Measurements from ENCODE around the gene SREBF2. TPM values are rescaled to one million over a fixed set of nuclear protein-coding genes. Genes with fewer than 3 reads are reported as not detected.
A peak's percentile ranks its signal among the peaks of the same experiment; 100 is the strongest.

Gene SREBF2
- total and polyA plus RNA-seq, 9 of the 15 experiments (the other 6 are each of a cell fraction or from before 2014, with no cell fraction given) = 1.1 to 84.2 (median 26.9) TPM

GRCh38 chr22:41831383-41831782 lies 1.5 kb upstream of the SREBF2 start:
- H3K9ac ChIP-seq (ENCODE audit: insufficient read depth in 1 of 2, low read depth in 2 of 2, low read length in 2 of 2) = peak overlapping the region in 1 of 2 experiments; percentile 93; a peak in 1 of 4 replicates
- H3K79me2 ChIP-seq (ENCODE audit: control insufficient read depth, insufficient read depth, low read length) = peaks cover 39% of the 10 kb centered on the region
- H3K4me2 ChIP-seq (ENCODE audit: insufficient read depth, low read length) = 0 out of 2 replicates have a peak overlapping the region, but pooled peaks have one; percentile 86
- intact Hi-C loops (cut with micrococcal nuclease) = no loop called here
- TF ChIP-seq VEZF1 (CRISPR knock-in tag; IDR thresholded peaks at IDR 0.05) (no peak), MED1 (CRISPR knock-in tag; IDR thresholded peaks at IDR 0.05; ENCODE audit: borderline replicate concordance) (no peak), HDAC6 (IDR thresholded peaks at IDR 0.05; ENCODE audit: low read depth, low read length) (no peak)
- TF ChIP-seq, protein P1, sequence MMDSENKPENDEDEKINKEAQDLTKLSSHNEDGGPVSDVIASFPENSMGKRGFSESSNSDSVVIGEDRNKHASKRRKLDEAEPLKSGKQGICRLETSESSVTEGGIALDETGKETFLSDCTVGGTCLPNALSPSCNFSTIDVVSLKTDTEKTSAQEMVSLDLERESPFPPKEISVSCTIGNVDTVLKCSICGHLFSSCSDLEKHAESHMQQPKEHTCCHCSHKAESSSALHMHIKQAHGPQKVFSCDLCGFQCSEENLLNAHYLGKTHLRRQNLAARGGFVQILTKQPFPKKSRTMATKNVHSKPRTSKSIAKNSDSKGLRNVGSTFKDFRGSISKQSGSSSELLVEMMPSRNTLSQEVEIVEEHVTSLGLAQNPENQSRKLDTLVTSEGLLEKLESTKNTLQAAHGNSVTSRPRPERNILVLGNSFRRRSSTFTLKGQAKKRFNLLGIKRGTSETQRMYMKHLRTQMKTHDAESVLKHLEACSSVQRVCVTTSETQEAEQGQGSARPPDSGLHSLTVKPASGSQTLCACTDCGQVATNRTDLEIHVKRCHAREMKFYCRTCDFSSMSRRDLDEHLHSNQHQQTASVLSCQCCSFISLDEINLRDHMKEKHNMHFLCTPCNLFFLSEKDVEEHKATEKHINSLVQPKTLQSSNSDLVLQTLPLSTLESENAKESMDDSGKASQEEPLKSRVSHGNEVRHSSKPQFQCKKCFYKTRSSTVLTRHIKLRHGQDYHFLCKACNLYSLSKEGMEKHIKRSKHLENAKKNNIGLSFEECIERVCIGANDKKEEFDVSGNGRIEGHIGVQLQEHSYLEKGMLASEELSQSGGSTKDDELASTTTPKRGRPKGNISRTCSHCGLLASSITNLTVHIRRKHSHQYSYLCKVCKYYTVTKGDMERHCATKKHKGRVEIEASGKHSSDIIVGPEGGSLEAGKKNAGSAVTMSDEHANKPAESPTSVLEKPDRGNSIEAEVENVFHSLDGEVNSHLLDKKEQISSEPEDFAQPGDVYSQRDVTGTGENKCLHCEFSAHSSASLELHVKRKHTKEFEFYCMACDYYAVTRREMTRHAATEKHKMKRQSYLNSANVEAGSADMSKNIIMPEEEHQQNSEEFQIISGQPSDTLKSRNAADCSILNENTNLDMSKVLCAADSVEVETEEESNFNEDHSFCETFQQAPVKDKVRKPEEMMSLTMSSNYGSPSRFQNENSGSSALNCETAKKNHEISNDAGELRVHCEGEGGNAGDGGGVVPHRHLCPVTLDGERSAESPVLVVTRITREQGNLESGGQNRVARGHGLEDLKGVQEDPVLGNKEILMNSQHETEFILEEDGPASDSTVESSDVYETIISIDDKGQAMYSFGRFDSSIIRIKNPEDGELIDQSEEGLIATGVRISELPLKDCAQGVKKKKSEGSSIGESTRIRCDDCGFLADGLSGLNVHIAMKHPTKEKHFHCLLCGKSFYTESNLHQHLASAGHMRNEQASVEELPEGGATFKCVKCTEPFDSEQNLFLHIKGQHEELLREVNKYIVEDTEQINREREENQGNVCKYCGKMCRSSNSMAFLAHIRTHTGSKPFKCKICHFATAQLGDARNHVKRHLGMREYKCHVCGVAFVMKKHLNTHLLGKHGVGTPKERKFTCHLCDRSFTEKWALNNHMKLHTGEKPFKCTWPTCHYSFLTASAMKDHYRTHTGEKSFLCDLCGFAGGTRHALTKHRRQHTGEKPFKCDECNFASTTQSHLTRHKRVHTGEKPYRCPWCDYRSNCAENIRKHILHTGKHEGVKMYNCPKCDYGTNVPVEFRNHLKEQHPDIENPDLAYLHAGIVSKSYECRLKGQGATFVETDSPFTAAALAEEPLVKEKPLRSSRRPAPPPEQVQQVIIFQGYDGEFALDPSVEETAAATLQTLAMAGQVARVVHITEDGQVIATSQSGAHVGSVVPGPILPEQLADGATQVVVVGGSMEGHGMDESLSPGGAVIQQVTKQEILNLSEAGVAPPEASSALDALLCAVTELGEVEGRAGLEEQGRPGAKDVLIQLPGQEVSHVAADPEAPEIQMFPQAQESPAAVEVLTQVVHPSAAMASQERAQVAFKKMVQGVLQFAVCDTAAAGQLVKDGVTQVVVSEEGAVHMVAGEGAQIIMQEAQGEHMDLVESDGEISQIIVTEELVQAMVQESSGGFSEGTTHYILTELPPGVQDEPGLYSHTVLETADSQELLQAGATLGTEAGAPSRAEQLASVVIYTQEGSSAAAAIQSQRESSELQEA (IDR thresholded peaks at IDR 0.05; ENCODE audit: low read depth) = no peak
- no peaks in the 10 kb centered on the region for H4K20me1 ChIP-seq (replicated peaks; ENCODE audit: control insufficient read depth, insufficient read depth, low read length)
- H3K9me3 ChIP-seq (replicated peaks; ENCODE audit: control insufficient read depth, insufficient read depth, low read depth, low read length) = no peaks in the 10 kb centered on the region; the same call in 1 of the 2 replicates
- H3K27ac ChIP-seq (ENCODE audit: extremely low read depth, low read depth, low read length) = peak overlapping the region; percentile 23; the same call in 1 of the 3 replicates
- no peak for FAIRE-seq
- no peak for ATAC-seq
- H3K9me1 ChIP-seq (ENCODE audit: control insufficient read depth, insufficient read depth, low read length) = no peaks in the 10 kb centered on the region
- H3K4me3 ChIP-seq = no peak overlapping the region
- in situ Hi-C loops (cut with MboI) = no loop called here
- H3K36me3 ChIP-seq (ENCODE audit: control insufficient read depth, insufficient read depth, low read length) = peaks cover 19% of the 10 kb centered on the region
- H2AFZ ChIP-seq (ENCODE audit: low read depth, low read length) = no peak overlapping the region
- H3K4me1 ChIP-seq (replicated peaks in 1 of 2; ENCODE audit: control insufficient read depth in 2 of 2, insufficient read depth in 2 of 2, low read length in 2 of 2) = peaks cover 17 to 18% of the 10 kb centered on the region in 2 experiments; a peak in 4 of 5 replicates
- no peak for DNase-seq (ENCODE audit: extremely low read depth in 1 of 4, low spot score in 3 of 4)
- no TSS peak for BruUV-seq (replicated peaks)
- ChIA-PET CTCF (ENCODE audit: low intra/inter-chr PET ratio) (no interaction called here), POLR2A (no interaction called here)
- WGBS (ENCODE audit: insufficient coverage, low coverage, missing lambda C conversion rate) = 96% methylated on average over 4 of the region's 6 CpGs
- no peaks in the 10 kb centered on the region for H3K27me3 ChIP-seq (ENCODE audit: control insufficient read depth in 2 of 2, insufficient read depth in 2 of 2, low read length in 2 of 2)
